Hepatocyte (in vitro differentiated cells): Measurements from ENCODE around the gene KAT5.

Experiments
- CTCF ChIP-seq: fragments of 200-600 bp; sonication (generic); IDR thresholded peaks from 2 replicates; pipeline ENCODE4 v1.5.1; 2016; ENCODE audit warnings: antibody characterized with exemption, mild to moderate bottlenecking; ENCODE audit not compliant: poor library complexity
- EZH2 ChIP-seq: fragments of 200-600 bp; sonication (generic); IDR thresholded peaks from 2 replicates; pipeline ENCODE4 v1.6.1; 2016; ENCODE audit warnings: antibody characterized with exemption, mild to moderate bottlenecking, borderline replicate concordance

GRCh38 chr11:65720211-65720934 is 8.3 kb downstream of the KAT5 start, which contains the start of gene RNASEH2C:
- TF ChIP-seq CTCF (no peak), EZH2 (no peak)
